GM12878 (cell line): ENCODE measurements around the gene STK10. TPM values are rescaled to one million over a fixed set of nuclear protein-coding genes. Genes with fewer than 3 reads are reported as not detected.
A peak's percentile ranks its signal among the peaks of the same experiment; 100 is the strongest.

Source experiments
- ATAC-seq: fragments of 200-7000 bp; cut with Tn5 transposase; 3 replicates; pipeline ENCODE4 v1.9.1; 2020; ENCODE audit warnings: mild to moderate bottlenecking, moderate library complexity
- BruUV-seq: library from RNA; stranded (reverse); fragments of 400-500 nt; replicated peaks from 2 replicates; lab custom pipeline; 2021; lab: Mats Ljungman, UMichigan
- CTCF ChIA-PET: fragments of 300-600 bp; sonication (Branson Sonifier 250); formaldehyde crosslinking; extraction: SDS; loops from one replicate; lab custom pipeline; 2021; ENCODE audit warnings: inconsistent platforms; lab: Yijun Ruan, JAX
- POLR2A ChIA-PET: fragments of 350-600 bp; formaldehyde crosslinking; extraction: SDS; loops from one replicate; lab custom pipeline; 2021; ENCODE audit warnings: inconsistent platforms; lab: Charles Lee
- RAD21 ChIA-PET: fragments of 300-600 bp; sonication (Branson Sonifier 250); formaldehyde crosslinking; loops from one replicate; lab custom pipeline; 2023; ENCODE audit warnings: antibody characterized with exemption; ENCODE audit not compliant: unreplicated experiment; lab: Charles Lee
- SMC1A ChIA-PET: fragments of 300-600 bp; sonication (Branson Sonifier 250); formaldehyde crosslinking; loops from one replicate; lab custom pipeline; 2023; ENCODE audit not compliant: unreplicated experiment, uncharacterized antibody; lab: Charles Lee
- DNase-seq: peaks from one replicate; pipeline ENCODE4 v3.0.0-alpha.2; 2011; ENCODE audit warnings: low read depth, low spot score
- FAIRE-seq: peaks from 3 replicates; lab custom pipeline; 2011; peaks lifted over from hg19 to GRCh38; lab: Jason Lieb, UNC
- H2AFZ ChIP-seq: 2 replicates; pipeline ENCODE4 v1.6.0; 2011; ENCODE audit warnings: low read depth, low read length, control low read depth; ENCODE audit not compliant: control insufficient read depth
- H3K27ac ChIP-seq: 2 replicates; pipeline ENCODE4 v1.5.1; 2011; ENCODE audit warnings: control low read depth; ENCODE audit not compliant: control insufficient read depth, insufficient read depth
- H3K27me3 ChIP-seq, 2 experiments: replicated peaks in 1 of 2; 2 replicates each; pipeline versions ENCODE4 v1.6.0 to v1.6.1; 2011; ENCODE audit warnings: low read length in 1 of 2; ENCODE audit not compliant: control insufficient read depth in 2 of 2, insufficient read depth in 2 of 2
- H3K36me3 ChIP-seq, 2 experiments: 2 replicates each; pipeline ENCODE4 v1.5.1; 2011; ENCODE audit warnings: low read length in 1 of 2; ENCODE audit not compliant: control insufficient read depth in 2 of 2, insufficient read depth in 2 of 2
- H3K4me1 ChIP-seq: 2 replicates; pipeline ENCODE4 v1.6.1; 2011; ENCODE audit warnings: mild to moderate bottlenecking, low read length, moderate library complexity, mixed read lengths; ENCODE audit not compliant: control insufficient read depth, insufficient read depth
- H3K4me2 ChIP-seq: 2 replicates; pipeline ENCODE4 v1.6.0; 2011; ENCODE audit warnings: control low read depth; ENCODE audit not compliant: control insufficient read depth, insufficient read depth
- H3K4me3 ChIP-seq: fragments of 200-600 bp; sonication (generic); 2 replicates; pipeline ENCODE4 v1.5.1; 2016
- H3K79me2 ChIP-seq: 2 replicates; pipeline ENCODE4 v1.6.0; 2011; ENCODE audit warnings: low read length; ENCODE audit not compliant: control insufficient read depth, insufficient read depth
- H3K9ac ChIP-seq: 2 replicates; pipeline ENCODE4 v1.8.0; 2011; ENCODE audit warnings: low read length, control low read depth, mixed read lengths; ENCODE audit not compliant: control insufficient read depth, insufficient read depth
- H3K9me3 ChIP-seq: replicated peaks from 3 replicates; pipeline ENCODE4 v1.5.1; 2011; ENCODE audit warnings: mild to moderate bottlenecking, low read length; ENCODE audit not compliant: control insufficient read depth, insufficient read depth
- H4K20me1 ChIP-seq: 2 replicates; pipeline ENCODE4 v1.6.0; 2011; ENCODE audit not compliant: control insufficient read depth, insufficient read depth
- ATF7 ChIP-seq: fragments of 450-650 bp; IDR thresholded peaks from 2 replicates; pipeline ENCODE4 v1.6.1; 2016; ENCODE audit warnings: low read depth, mild to moderate bottlenecking
- IKZF1 ChIP-seq: fragments of 450-650 bp; conservative IDR thresholded peaks from 2 replicates; pipeline ENCODE4 v1.6.1; 2017; ENCODE audit warnings: antibody characterized with exemption, mild to moderate bottlenecking
- LARP7 ChIP-seq: fragments of 450-650 bp; IDR thresholded peaks from 2 replicates; pipeline ENCODE4 v1.6.1; 2017; ENCODE audit warnings: mild to moderate bottlenecking
- MTA2 ChIP-seq: fragments of 450-650 bp; IDR thresholded peaks from 2 replicates; pipeline ENCODE4 v1.6.1; 2016; ENCODE audit warnings: low read depth, mild to moderate bottlenecking, moderate library complexity
- PAX8 ChIP-seq: fragments of 450-650 bp; IDR thresholded peaks from 2 replicates; pipeline ENCODE4 v1.6.1; 2017; ENCODE audit warnings: mild to moderate bottlenecking, moderate library complexity
- SPI1 ChIP-seq: IDR thresholded peaks from 2 replicates; pipeline ENCODE4 v1.6.1; 2011; ENCODE audit warnings: low read depth, mild to moderate bottlenecking, low read length, moderate library complexity, borderline replicate concordance; ENCODE audit not compliant: insufficient read depth
- ZNF217 ChIP-seq: fragments of 450-650 bp; IDR thresholded peaks from 2 replicates; pipeline ENCODE4 v1.6.1; 2017; ENCODE audit warnings: antibody characterized with exemption, mild to moderate bottlenecking
- WGBS: methylation state at CpG from one replicate; pipeline ENCODE4 v1.1.6; 2016; ENCODE audit warnings: low lambda C conversion rate; ENCODE audit not compliant: insufficient replicate concordance, insufficient coverage; ENCODE audit errors: missing lambda C conversion rate; 5-methylcytosine and 5-hydroxymethylcytosine counted together
- in situ Hi-C: fragments of 300-500 bp; cut with MboI; formaldehyde crosslinking; loops from 9 replicates; pipeline ENCODE4 v1.14.3; 2018; ENCODE audit warnings: mixed read lengths
- intact Hi-C: fragments of 100-400 bp; cut with micrococcal nuclease; formaldehyde crosslinking; loops from one replicate; pipeline ENCODE4 v1.14.2; 2022; ENCODE audit not compliant: unreplicated experiment
- polyA plus RNA-seq, 11 experiments: library from polyadenylated mRNA; depleted of rRNA in 4 of 11; unstranded in 6 of 11; stranded (reverse) in 5 of 11; fragments of >200 nt; fragmentation: Nextera tagmentation in 4 of 11; fragmentation: Illumina TruSeq in 1 of 11; extraction: Ambion mirVana in 4 of 11; extraction: Trizol in 1 of 11; gene quantifications; 1 replicate in 1 of 11; 2 replicates in 10 of 11; pipeline versions ENCODE4 v1.2.1 to v1.2.3, GENCODE V29; 2011 to 2016; ENCODE audit warnings: inconsistent platforms in 2 of 11, missing spikeins in 2 of 11, low read depth in 1 of 11
- total RNA-seq, 4 experiments: library from RNA; depleted of rRNA in 3 of 4; stranded (reverse); fragments of >200 nt in 3 of 4; fragmentation: Illumina TruSeq in 1 of 4; extraction: Trizol in 1 of 4; gene quantifications; 2 replicates each; pipeline versions ENCODE4 v1.2.1 to v1.2.3, GENCODE V29; 2013 to 2021
- TF ChIP-seq, protein P1 (sequence below): IDR thresholded peaks from 2 replicates; pipeline ENCODE4 v1.6.1; 2012; ENCODE audit warnings: improper control_type of control experiment, low read depth, low read length; ENCODE audit not compliant: insufficient replicate concordance
- TF ChIP-seq, protein P2 (sequence below): fragments of 150-350 bp; IDR thresholded peaks from 2 replicates; pipeline ENCODE4 v1.6.1; 2014; ENCODE audit warnings: mild to moderate bottlenecking, low read depth, low read length
- TF ChIP-seq, protein P3 (sequence below): fragments of 450-650 bp; IDR thresholded peaks from 2 replicates; pipeline ENCODE4 v1.6.1; 2016; ENCODE audit warnings: mild to moderate bottlenecking, moderate library complexity, borderline replicate concordance

STK10 gene
- total and polyA plus RNA-seq, 10 of the 15 experiments (the other 5 are each of a cell fraction or from before 2014, with no cell fraction given), result 14.2 to 96.4 (median 50.6) TPM

DNA sequence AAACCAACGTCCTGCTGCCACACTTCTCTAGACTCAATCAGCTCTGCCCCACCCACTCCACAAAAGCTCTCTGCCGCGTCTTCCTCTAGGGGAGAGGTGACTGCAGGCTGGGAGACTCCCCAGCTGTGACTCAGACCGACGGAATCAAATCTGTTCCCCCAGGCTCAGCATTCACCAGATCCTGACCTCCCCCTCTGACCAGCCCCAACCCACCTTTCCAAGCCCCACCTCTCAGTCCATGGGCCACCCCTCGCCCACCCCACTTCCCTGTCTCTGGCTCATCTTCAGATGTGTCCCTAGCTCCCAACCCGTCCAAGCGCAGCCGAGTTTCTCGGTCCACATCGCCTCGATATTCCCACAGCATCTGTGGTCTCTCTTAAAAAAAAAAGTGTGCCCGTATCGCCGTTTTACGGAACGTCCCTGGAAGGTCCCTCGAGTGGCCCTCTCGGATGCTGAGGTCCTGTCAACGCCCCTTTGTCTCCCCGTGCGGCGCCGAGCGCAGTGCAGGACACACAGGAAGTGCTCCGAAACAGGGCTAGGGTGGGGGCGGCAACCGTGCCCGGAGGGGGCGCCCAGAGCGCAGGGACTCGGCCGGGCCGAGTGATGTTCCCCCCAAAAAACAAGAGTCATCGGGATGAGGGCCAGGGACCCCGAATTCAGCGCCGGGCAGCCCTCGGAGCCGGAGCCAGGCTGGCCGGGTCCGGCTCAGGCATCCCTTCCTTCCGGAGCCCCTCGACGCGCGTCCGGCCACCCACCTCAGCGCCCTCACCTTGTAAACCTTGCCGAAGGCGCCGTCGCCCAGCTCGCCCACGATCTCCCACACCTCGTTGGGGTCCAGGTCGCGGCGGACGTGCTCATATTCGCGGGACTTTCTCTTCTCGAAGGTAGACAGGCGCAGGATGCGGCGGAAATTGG is 649 bp downstream of the STK10 start:
- Histone ChIP-seq H2AFZ (peak overlapping the region; percentile 82), H3K27me3 (no peaks in the 10 kb centered on the region), H3K27ac (peak overlapping the region; percentile 68), H3K36me3 (peaks cover 0 to 2% of the 10 kb centered on the region in 2 experiments; a peak in 1 of 4 replicates), H3K9me3 (no peaks in the 10 kb centered on the region), H3K4me3 (peak overlapping the region; percentile 89), H3K4me1 (peaks cover 27% of the 10 kb centered on the region), H3K4me2 (peak overlapping the region; percentile 73), H3K79me2 (peaks cover 55% of the 10 kb centered on the region), H4K20me1 (no peaks in the 10 kb centered on the region), H3K9ac (peak overlapping the region; percentile 95)
- DNase-seq, result no peak
- POLR2A ChIA-PET, result interaction anchor here (0.5 to 8.0 kb wide), 15 partner anchors 9 to 768 kb away, joined by 3 to 115 read pairs (median 5); partner anchors contain the start of genes FBXW11 and UBTD2
- no peak for FAIRE-seq
- RAD21 ChIA-PET, result interaction anchor here (0.7 to 7.7 kb wide), 26 partner anchors 13 to 275 kb away, joined by 3 to 158 read pairs (median 6); partner anchors contain the start of genes FBXW11 and UBTD2
- CTCF ChIA-PET, result interaction anchor here (0.6 to 8.0 kb wide), 22 partner anchors 9 to 278 kb away, joined by 3 to 162 read pairs (median 4); partner anchors contain the start of gene FBXW11
- peak; percentile 64 for ATAC-seq
- intact Hi-C loops (loop anchor here (1.0 to 10.0 kb wide), 8 partner anchors 13 to 275 kb away; partner anchors contain the start of gene FBXW11), in situ Hi-C loops (loop anchor here (5.0 kb wide), 1 partner anchor 180 kb away; the partner anchor contains the start of gene FBXW11)
- WGBS, result under 1% methylated on average over 64 of the region's 66 CpGs
- BruUV-seq, result TSS peak; percentile 68
- SMC1A ChIA-PET, result interaction anchor here (0.7 to 10.5 kb wide), 20 partner anchors 9 to 277 kb away, joined by 3 to 165 read pairs (median 5); partner anchors contain the start of genes FBXW11 and UBTD2
- TF ChIP-seq ZNF217 (no peak), SPI1 (peak; percentile 42; the same call in 1 of the 2 replicates), PAX8 (no peak), IKZF1 (peak; percentile 21; the same call in 1 of the 2 replicates), LARP7 (peak; percentile 77; the same call in 1 of the 2 replicates), ATF7 (peak; percentile 36), MTA2 (0 out of 2 replicates have a peak, but pooled peaks have one; percentile 19)
- TF ChIP-seq, protein P1, sequence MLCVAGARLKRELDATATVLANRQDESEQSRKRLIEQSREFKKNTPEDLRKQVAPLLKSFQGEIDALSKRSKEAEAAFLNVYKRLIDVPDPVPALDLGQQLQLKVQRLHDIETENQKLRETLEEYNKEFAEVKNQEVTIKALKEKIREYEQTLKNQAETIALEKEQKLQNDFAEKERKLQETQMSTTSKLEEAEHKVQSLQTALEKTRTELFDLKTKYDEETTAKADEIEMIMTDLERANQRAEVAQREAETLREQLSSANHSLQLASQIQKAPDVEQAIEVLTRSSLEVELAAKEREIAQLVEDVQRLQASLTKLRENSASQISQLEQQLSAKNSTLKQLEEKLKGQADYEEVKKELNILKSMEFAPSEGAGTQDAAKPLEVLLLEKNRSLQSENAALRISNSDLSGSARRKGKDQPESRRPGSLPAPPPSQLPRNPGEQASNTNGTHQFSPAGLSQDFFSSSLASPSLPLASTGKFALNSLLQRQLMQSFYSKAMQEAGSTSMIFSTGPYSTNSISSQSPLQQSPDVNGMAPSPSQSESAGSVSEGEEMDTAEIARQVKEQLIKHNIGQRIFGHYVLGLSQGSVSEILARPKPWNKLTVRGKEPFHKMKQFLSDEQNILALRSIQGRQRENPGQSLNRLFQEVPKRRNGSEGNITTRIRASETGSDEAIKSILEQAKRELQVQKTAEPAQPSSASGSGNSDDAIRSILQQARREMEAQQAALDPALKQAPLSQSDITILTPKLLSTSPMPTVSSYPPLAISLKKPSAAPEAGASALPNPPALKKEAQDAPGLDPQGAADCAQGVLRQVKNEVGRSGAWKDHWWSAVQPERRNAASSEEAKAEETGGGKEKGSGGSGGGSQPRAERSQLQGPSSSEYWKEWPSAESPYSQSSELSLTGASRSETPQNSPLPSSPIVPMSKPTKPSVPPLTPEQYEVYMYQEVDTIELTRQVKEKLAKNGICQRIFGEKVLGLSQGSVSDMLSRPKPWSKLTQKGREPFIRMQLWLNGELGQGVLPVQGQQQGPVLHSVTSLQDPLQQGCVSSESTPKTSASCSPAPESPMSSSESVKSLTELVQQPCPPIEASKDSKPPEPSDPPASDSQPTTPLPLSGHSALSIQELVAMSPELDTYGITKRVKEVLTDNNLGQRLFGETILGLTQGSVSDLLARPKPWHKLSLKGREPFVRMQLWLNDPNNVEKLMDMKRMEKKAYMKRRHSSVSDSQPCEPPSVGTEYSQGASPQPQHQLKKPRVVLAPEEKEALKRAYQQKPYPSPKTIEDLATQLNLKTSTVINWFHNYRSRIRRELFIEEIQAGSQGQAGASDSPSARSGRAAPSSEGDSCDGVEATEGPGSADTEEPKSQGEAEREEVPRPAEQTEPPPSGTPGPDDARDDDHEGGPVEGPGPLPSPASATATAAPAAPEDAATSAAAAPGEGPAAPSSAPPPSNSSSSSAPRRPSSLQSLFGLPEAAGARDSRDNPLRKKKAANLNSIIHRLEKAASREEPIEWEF, result no peak
- TF ChIP-seq, protein P2, sequence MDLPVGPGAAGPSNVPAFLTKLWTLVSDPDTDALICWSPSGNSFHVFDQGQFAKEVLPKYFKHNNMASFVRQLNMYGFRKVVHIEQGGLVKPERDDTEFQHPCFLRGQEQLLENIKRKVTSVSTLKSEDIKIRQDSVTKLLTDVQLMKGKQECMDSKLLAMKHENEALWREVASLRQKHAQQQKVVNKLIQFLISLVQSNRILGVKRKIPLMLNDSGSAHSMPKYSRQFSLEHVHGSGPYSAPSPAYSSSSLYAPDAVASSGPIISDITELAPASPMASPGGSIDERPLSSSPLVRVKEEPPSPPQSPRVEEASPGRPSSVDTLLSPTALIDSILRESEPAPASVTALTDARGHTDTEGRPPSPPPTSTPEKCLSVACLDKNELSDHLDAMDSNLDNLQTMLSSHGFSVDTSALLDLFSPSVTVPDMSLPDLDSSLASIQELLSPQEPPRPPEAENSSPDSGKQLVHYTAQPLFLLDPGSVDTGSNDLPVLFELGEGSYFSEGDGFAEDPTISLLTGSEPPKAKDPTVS, result no peak
- TF ChIP-seq, protein P3, sequence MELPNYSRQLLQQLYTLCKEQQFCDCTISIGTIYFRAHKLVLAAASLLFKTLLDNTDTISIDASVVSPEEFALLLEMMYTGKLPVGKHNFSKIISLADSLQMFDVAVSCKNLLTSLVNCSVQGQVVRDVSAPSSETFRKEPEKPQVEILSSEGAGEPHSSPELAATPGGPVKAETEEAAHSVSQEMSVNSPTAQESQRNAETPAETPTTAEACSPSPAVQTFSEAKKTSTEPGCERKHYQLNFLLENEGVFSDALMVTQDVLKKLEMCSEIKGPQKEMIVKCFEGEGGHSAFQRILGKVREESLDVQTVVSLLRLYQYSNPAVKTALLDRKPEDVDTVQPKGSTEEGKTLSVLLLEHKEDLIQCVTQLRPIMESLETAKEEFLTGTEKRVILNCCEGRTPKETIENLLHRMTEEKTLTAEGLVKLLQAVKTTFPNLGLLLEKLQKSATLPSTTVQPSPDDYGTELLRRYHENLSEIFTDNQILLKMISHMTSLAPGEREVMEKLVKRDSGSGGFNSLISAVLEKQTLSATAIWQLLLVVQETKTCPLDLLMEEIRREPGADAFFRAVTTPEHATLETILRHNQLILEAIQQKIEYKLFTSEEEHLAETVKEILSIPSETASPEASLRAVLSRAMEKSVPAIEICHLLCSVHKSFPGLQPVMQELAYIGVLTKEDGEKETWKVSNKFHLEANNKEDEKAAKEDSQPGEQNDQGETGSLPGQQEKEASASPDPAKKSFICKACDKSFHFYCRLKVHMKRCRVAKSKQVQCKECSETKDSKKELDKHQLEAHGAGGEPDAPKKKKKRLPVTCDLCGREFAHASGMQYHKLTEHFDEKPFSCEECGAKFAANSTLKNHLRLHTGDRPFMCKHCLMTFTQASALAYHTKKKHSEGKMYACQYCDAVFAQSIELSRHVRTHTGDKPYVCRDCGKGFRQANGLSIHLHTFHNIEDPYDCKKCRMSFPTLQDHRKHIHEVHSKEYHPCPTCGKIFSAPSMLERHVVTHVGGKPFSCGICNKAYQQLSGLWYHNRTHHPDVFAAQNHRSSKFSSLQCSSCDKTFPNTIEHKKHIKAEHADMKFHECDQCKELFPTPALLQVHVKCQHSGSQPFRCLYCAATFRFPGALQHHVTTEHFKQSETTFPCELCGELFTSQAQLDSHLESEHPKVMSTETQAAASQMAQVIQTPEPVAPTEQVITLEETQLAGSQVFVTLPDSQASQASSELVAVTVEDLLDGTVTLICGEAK, result peak; percentile 77
